ENCODE data around the gene CPM.

- no peak for TF ChIP-seq CTCF (IDR thresholded peaks at IDR 0.05; ENCODE audit: insufficient read depth, low read length, poor library complexity, severe bottlenecking)
- TF ChIP-seq EZH2phosphoT487 (conservative IDR thresholded peaks at IDR 0.05; ENCODE audit: low read length): no peak
These were observed 43.4 kb upstream of the CPM start for GRCh38 chr12:68976395-68976841.

Data from SU-DHL-6 (cell line).